SW480 (cell line): ENCODE data around the gene UBAC2.
"Not testable (repeated sequence)": the region's sequence is repeated elsewhere in the genome, so short reads cannot be mapped to it uniquely, and the experiment has no call there.

Source experiments
- DNase-seq: peaks from one replicate; pipeline ENCODE4 v3.0.0-alpha.2; 2016; ENCODE audit warnings: low spot score

UBAC2 gene

DNA sequence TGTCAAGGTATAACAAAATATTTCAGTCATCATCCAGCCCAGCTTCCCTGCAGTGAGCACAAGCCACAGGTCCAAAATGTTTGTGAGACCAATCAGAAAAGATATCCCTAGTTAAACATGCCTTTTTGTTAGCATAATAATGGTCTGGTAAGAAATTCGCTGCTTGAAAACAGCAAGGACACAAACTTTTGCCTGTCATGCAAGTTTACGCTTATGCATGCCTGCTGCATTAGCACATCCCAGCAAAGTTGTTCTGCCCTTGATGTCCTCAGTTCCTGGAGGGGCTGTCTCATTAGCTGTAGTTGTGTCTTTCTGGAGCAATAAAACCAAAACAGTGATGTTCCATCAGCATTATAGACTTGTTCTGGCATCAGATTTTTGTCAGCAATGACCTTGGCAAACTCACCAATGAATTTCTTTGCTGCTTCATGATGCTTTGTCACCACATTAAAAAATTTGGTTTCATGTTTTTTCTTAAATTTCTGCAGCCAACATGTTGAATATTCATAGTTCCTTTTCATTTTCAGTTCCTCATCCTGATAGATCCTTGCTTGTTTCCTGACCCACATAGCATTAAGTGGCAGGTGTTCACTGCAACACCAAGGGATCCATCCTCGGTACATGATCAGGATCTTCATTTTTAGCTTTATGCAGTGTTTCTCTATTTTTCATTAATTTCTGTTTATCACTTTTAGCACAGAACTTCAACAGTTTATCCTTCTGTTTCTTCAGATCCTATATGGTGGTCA, 178.5 kb downstream of the UBAC2 start:
- DNase-seq = no peak

DNA sequence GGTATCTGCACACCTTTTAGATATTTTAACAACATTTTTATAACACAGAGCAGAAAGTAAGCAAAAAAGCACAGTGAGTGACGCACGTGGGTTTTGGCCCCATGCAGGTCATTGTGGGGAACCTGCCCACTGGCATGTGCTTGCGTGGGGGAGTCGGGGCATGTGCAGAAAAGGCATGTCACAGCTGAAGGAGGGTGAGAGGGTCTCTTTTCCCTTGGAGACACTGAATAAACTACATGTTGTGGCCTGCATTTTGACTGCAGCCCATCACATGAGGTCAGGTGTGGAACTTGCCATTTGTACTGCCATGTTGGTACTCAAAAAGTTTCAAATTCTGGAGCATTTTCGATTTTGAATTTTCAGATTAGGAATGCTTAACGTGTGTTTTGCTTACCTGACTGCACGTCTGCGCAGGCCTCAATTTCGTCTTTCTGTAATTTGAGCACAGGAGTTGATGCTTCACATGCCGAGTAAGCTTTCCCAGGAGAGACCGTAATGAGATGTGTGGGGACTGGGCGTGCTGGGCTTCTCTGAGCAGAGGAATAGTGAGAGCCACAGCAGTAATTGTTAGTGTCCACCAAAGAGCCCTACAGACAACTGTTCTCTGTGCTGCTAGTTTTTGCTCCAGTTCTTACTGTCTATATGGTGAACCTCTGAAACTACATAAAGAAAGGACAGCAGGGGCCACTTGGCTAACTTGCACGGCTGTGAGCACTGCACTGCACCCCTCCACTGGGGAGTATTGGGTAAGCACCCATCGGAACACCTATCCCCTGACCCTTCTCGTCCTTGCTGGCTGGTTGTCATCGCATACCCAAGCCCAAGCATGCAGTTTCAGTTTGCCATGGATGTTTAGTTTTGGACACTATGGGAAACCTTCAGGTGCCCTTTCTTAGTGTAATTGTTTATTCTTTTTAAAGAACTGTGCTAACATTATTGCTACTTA, 179.5 kb downstream of the UBAC2 start:
- DNase-seq = no peak

GRCh38 chr13:99380921-99381645, 180.4 kb downstream of the UBAC2 start:
- DNase-seq = no peak

DNA sequence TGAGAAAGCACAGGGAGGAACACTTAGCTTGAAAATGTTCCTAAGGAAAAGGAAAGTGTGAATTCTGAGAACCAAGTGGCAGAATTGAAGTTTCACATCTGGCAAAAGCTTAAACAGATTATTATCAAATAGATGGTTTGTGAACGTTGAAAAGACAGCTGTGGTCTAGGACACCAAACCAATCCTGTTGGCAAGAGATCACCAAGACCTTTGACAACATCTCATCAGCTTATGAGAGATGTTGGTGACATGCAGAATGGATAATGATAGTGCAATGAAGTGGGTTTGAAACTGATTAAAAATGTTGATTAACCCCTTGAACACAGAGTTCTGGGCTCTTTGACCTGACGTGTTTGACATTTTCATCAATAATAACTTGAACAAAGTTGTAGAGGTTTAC, 181.1 kb downstream of the UBAC2 start:
- DNase-seq = no peak

DNA sequence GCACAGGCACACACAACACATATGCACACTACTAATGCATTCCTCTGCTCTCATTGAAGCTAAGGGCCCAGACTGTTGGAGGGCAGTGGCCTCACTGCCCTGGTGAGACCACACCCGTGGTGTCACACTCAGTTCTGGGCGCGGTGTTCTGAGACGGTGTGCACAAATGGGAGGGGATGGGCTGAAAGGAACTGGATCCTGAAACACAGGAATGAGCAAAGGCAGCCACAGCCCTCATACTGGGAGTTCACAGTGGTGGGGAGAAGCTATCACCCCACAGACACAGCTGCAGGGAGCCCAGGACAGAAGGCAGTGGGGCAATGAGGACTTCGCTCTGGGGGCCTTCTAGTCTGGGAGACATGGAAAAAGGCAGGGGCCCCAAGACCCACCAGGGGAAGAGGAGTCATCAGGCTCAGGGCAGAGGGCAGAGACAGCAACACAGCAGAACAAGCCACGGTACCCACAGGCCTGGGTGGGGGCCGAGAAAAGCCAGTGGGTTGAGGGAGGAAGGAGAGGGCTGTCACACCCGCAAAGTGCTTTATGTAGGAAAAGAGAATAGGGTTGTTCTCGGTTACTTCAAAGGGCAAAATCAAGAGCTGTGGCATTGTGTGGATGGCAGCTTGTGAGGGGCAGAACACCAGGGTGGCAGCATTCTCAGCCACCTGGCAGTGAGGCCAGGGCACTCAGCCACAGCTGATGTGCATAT, 181.9 kb downstream of the UBAC2 start:
- peak; percentile 39 for DNase-seq

GRCh38 chr13:99383511-99383921, 182.9 kb downstream of the UBAC2 start:
- no peak for DNase-seq

DNA sequence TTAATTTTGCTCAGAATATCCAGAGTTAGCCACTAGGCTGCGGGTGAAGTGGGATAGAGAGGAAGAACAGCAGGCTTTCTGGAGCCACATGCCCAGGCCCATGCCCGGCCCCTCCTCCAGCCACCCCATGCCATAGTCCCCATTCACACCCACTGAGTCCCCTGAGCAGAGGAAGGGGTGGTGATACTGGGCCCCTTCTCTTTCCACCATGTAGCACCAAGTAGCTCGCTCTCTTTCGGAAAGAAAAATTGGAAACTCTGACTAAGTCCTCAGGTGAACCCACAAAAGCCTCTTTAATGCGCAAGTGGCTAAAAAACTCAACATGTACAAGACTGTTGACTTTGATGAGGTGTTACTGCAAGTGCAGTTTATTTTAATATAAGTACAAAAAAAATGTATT, 183.3 kb downstream of the UBAC2 start:
- no peak for DNase-seq

DNA sequence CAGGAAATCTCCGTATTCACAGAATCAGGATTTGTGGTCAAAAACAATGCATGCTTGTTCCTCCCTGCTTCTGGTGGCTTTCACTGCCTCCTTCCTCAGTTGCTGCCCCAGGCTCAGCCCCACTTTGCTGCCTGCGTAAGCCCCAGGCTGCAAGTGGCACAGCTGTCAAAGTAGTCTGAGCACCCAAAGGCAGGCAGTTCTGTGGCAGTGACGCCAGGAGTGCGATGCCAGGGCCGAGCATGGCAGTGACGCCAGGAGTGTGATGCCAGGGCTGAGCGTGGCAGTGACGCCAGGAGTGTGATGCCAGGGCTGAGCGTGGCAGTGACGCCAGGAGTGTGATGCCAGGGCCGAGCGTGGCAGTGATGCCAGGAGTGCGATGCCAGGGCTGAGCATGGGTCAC, 183.8 kb downstream of the UBAC2 start:
- DNase-seq = no peak

- no peak for DNase-seq
These were observed 184.5 kb downstream of the UBAC2 start for GRCh38 chr13:99385161-99385560.

DNA sequence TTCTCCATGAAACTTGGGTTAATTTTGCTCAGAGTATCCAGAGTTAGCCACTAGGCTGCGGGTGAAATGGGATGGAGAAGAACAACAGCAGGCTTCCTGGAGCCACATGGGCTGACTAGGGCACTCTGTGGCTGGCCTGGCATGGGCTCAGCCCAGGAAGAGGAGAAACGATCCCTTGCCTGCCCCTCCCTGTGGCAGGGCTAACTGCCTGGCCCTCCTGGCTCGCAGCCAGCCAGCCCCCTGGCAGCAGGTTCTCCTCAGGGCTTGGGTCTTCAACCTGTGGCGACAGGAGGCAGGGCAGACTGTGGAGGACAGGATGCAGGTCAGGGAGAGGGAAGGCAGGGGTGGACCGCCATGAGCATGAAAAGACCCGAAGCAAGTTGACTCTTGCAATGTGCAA, 185.3 kb downstream of the UBAC2 start:
- DNase-seq = no peak

DNA sequence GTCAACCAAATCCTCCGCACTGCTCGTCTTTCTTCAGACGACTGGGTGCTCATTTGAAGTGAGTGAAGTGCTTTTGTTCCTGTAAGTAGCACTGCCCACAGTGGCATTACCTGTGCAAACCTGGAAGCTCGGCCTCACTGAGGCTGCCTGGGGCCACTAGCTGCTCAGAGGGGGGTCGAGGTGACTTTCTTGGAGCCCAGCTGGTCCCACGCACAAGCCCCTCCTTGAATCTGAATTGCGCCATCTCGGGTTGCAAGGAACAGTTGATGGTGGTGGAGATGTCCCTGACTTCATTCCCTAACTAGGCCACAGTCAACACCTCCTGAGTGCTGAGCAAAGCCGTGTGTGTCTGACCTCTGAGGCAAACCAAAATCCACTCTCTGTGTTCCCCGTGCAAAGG, 185.8 kb downstream of the UBAC2 start:
- no peak for DNase-seq

DNA sequence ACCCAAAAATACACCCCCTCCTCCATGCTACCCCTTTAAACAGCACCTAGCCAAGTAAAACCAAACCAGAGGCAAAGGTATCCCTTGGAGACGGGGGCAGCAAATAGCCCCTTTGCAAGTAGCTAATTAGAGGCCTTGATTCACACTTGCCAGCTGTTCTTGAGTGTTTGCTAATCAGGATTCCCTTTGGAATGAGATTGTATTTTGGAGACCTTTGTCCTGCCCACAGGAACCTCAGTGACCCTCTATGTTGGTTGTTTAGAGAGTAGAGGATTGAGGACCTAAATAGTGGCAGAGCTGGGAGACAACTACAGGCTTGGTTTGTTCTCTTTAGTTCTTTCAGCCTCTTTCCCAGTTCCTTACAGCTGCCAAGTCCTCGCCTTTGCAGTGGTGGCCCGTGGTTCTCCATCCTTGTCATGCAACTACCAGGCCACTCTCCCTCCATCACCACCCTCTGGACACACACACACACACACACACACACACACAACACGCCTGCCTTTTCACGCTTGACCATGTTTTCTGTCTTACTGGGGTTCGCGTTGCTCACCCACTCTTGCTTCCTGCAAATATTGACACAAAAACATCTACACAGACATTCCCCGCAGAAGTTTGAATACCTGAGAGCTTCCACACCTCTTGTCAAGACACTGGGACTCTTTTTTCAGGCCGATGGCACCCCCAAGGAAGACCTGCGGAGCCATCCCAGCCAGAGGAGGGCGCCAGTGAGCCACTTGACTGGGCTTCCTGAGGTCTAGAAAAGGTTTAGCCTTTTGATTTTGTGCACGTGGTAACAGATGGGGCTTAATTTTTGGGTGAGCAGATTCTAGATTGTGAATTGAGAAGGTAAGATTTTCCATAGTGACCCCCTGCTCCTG, 186.5 kb downstream of the UBAC2 start:
- DNase-seq = peak; percentile 9

- DNase-seq = no peak
These were observed 187.8 kb downstream of the UBAC2 start for GRCh38 chr13:99388334-99388923.

DNA sequence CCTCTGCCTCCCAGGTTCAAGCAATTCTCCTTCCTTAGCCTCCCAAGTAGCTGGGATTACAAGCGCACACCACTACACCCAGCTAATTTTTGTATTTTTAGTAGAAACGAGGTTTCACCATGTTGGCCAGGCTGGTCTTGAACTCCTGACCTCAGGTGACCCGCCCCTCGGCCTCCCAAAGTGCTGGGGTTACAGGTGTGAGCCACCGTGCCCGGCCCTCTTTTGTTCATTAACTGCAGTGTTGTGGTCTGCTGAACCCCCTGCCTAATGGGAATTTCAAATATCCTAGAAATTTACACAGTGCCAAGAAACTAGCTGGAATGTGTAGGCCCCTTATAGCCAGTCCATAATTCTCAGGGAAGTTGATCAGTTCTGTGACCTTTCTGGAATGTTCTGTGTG, 188.4 kb downstream of the UBAC2 start:
- not testable (repeated sequence) for DNase-seq

GRCh38 chr13:99389520-99390304, 189.1 kb downstream of the UBAC2 start:
- no peak for DNase-seq

DNA sequence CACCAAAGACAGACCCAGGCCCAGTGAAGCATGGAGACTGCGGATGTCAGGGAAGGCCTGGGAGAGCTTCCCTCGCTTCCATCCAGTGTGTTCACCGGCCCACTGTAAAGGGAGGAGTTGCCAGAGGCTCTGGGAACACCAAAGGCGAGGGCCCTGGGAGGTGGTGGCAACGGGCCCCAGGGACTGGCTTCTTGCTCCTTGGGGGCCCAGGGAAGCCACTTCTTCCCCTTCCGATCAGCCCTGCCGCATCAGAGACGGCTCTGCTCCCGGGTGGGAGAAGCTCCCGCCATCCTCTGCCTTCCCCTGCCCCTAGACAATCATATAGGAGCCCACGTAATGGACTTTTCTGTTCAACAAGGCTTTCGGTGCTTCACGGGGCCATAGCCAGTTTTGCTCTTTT, 189.9 kb downstream of the UBAC2 start:
- DNase-seq = no peak

GRCh38 chr13:99391781-99392469, 191.3 kb downstream of the UBAC2 start:
- DNase-seq = no peak

GRCh38 chr13:99392470-99393135, 191.9 kb downstream of the UBAC2 start:
- DNase-seq = no peak
